Non-pigmented ciliary epithelial cell (primary cell): Measurements from ENCODE around the gene MRPL54.
"Not testable (repeated sequence)": the region's sequence is repeated elsewhere in the genome, so short reads cannot be mapped to it uniquely, and the experiment has no call there.

Source experiments
- DNase-seq: peaks from one replicate; pipeline ENCODE4 v3.0.0-alpha.2; 2010; ENCODE audit warnings: low read depth

MRPL54 gene

GRCh38 chr19:3813473-3814392 lies 51.3 kb downstream of the MRPL54 start:
- DNase-seq = no peak

GRCh38 chr19:3814648-3815047 lies 52.2 kb downstream of the MRPL54 start:
- no peak for DNase-seq

GRCh38 chr19:3816148-3816547 lies 53.7 kb downstream of the MRPL54 start:
- DNase-seq = not testable (repeated sequence)

- DNase-seq = no peak
Measured at GRCh38 chr19:3816566-3817218, 54.2 kb downstream of the MRPL54 start.
